Ramos (cell line): ENCODE results near the gene TMEM69.
"Not testable (repeated sequence)": the region's sequence is repeated elsewhere in the genome, so short reads cannot be mapped to it uniquely, and the experiment has no call there.

ENCODE experiments used
- in situ Hi-C: fragments of 300-500 bp; cut with MboI; formaldehyde crosslinking; loops from one replicate; pipeline ENCODE4 v1.14.3; 2022; ENCODE audit warnings: low sequenced_read_pairs; ENCODE audit not compliant: unreplicated experiment

The TMEM69 gene

GRCh38 chr1:45676553-45676952, 11.4 kb upstream of the TMEM69 start:
- in situ Hi-C loops = not testable (repeated sequence)

GRCh38 chr1:45677751-45678245, 10.2 kb upstream of the TMEM69 start:
- in situ Hi-C loops = no loop called here

- in situ Hi-C loops = no loop called here
Measured at GRCh38 chr1:45678489-45678888, 9.5 kb upstream of the TMEM69 start.

- in situ Hi-C loops = no loop called here
Measured at GRCh38 chr1:45679123-45679522, 8.9 kb upstream of the TMEM69 start.

GRCh38 chr1:45682942-45683341, 5.0 kb upstream of the TMEM69 start:
- in situ Hi-C loops = no loop called here

- in situ Hi-C loops = no loop called here
Measured at GRCh38 chr1:45684402-45684801, 3.6 kb upstream of the TMEM69 start.

GRCh38 chr1:45685308-45686014, 2.5 kb upstream of the TMEM69 start:
- in situ Hi-C loops = no loop called here

- in situ Hi-C loops = no loop called here
Measured at GRCh38 chr1:45686015-45686287, 2.0 kb upstream of the TMEM69 start.

GRCh38 chr1:45686288-45687013, 1.5 kb upstream of the TMEM69 start, which contains the start of gene GPBP1L1:
TSS of gene GPBP1L1 (minus strand) at chr1:45686533. CDS start at chr1:45659087, 27,446 bp downstream.
- in situ Hi-C loops = no loop called here

GRCh38 chr1:45687014-45687753, 797 bp upstream of the TMEM69 start:
- in situ Hi-C loops = no loop called here

GRCh38 chr1:45693811-45694210, 5.8 kb downstream of the TMEM69 start:
- in situ Hi-C loops = not testable (repeated sequence)

- in situ Hi-C loops = no loop called here
Measured at GRCh38 chr1:45694823-45695222, 6.8 kb downstream of the TMEM69 start.

- in situ Hi-C loops = no loop called here
Measured at GRCh38 chr1:45704637-45705036, 16.7 kb downstream of the TMEM69 start.

GRCh38 chr1:45713711-45714110, 25.7 kb downstream of the TMEM69 start:
- in situ Hi-C loops = no loop called here

- in situ Hi-C loops = no loop called here
Measured at GRCh38 chr1:45716700-45717099, 28.7 kb downstream of the TMEM69 start.

GRCh38 chr1:45717386-45717785, 29.4 kb downstream of the TMEM69 start:
- in situ Hi-C loops = not testable (repeated sequence)

GRCh38 chr1:45718289-45718688, 30.3 kb downstream of the TMEM69 start:
- in situ Hi-C loops = no loop called here

- in situ Hi-C loops = no loop called here
Measured at GRCh38 chr1:45721207-45721606, 33.2 kb downstream of the TMEM69 start.

- in situ Hi-C loops = no loop called here
Measured at GRCh38 chr1:45722809-45723208, 34.8 kb downstream of the TMEM69 start.

GRCh38 chr1:45723248-45723930, 35.4 kb downstream of the TMEM69 start:
- in situ Hi-C loops = no loop called here

- in situ Hi-C loops = not testable (repeated sequence)
Measured at GRCh38 chr1:45726007-45726406, 38.0 kb downstream of the TMEM69 start.
